ENCODE data around the gene KMT2A.

KMT2A gene

DNA sequence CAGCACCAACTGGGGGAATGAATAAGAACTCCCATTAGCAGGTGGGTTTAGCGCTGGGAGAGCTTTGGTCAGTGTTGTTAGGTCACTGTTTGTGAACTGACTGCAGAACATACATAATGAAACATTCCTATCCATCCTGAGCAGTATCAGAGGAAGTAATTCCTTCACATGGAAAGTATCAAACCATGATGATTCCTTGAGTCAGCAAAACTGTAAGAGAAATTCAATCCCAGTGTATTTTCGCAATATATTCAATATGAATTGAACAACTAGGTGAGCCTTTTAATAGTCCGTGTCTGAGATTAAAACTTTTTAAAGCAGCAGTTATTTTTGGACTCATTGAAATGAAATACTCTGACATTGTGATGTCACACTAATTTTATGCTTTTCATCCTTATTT lies 48.1 kb downstream of the KMT2A start:
- no peak for DNase-seq

DNA sequence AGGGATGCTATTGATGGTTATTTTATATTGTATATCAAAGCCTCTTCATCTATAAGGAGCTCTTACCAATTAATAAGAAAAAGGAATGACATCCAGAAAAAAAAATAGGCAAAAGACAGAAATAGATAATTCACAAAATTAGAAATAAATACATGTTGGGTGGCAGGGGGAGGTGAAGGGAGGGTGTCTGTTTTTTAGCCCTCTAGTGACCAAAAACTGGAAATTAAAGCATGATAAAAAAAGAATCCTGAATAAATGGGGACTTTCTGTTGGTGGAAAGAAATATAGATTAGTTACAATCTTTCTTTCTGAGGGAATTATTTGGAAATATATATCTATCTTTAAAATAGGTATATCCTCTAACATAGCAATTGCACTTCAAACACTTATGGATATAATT lies 49.0 kb downstream of the KMT2A start:
- DNase-seq: no peak

DNA sequence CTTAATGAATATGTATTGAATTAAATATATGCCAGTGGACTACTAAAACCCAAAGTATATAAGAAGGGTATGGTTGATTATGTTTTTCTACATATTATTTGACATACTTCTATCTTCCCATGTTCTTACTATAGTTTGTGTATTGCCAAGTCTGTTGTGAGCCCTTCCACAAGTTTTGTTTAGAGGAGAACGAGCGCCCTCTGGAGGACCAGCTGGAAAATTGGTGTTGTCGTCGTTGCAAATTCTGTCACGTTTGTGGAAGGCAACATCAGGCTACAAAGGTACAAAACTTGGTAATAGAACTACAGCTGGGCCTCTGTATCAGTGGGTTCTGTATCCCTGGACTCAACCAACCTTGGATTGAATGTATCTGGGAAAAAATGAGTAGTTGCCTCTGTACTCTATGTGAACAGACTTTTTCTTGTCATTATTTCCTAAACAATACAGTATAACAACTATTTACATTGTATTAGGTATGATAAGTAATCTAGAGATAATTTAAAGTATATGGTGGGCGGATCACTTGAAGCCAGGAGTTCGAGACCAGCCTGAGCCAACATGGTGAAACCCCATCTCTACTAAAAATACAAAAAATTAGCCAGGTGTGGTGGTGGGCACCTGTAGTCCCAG lies 52.3 kb downstream of the KMT2A start:
- peak in 42 of 56 donors; percentile 2 to 73 (median 26) for DNase-seq

DNA sequence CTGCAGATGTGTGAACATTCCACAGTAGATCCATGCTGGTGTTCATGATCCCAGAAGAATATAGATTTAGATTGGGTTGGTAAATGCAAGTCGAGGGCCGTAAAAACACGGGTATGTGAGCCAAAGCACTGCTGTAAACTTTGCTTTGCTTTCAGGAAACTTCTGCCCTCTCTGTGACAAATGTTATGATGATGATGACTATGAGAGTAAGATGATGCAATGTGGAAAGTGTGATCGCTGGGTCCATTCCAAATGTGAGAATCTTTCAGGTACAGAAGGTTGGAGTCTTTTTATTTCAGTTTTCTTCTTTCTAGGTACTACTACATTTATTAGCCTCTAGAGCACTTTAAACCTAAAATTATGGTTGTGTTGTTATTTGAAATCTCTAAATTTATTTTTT lies 54.7 kb downstream of the KMT2A start:
- DNase-seq: no peak

DNA sequence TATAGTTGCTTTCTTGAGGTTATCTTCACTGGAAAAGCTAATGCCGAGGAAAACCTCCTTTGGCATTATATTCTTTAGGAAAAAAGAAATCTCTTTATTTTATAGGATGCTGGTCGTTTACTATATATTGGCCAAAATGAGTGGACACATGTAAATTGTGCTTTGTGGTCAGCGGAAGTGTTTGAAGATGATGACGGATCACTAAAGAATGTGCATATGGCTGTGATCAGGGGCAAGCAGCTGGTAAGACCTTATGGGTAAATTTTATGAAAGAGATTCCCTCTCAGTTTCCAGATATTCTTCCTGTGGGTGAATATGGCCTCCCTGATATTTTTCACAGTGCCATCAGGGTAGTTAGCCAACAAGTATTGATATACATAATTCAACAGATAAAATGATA lies 61.5 kb downstream of the KMT2A start:
- no peak for DNase-seq

DNA sequence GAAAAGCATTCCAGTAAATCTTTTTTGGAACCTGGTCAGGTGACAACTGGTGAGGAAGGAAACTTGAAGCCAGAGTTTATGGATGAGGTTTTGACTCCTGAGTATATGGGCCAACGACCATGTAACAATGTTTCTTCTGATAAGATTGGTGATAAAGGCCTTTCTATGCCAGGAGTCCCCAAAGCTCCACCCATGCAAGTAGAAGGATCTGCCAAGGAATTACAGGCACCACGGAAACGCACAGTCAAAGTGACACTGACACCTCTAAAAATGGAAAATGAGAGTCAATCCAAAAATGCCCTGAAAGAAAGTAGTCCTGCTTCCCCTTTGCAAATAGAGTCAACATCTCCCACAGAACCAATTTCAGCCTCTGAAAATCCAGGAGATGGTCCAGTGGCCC lies 66.9 kb downstream of the KMT2A start:
- no peak for DNase-seq

DNA sequence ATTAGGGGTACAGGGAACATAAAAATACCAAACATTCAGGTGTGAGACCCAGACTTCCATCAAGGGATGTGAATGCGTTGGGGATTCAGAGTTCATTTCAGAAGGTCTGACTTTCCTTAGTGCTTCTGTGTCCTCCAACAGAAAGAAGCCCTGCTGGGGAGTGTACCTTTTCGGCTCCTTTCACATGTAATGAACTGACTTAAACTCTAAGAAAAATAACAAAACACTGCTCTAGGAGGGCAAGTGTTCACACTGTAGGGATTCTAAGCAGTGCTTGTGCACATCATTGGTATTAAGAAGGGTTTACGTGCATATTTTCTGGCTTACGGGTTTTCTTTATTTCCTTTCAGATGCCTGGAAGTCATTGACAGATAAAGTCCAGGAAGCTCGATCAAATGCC lies 75.3 kb downstream of the KMT2A start:
- no peak for DNase-seq

DNA sequence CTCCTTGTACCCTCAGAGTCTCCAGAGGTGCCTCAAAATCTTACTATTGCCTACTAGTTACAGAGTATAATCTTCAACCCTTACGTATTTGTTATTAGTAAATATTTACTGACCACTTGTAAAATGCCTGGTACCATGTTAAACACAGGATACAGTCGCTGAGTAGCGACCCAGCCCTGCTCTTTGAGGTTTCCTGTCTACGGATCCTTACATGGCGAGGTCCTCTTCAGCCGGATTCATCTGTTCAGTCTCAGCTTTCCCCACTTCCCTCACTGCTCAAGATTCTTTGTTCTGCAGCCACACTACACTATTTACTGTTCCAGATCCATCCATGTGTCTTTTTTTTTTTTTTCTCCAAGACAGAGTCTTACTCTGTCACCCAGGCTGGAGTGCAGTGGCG lies 77.8 kb downstream of the KMT2A start:
- no peak for DNase-seq

DNA sequence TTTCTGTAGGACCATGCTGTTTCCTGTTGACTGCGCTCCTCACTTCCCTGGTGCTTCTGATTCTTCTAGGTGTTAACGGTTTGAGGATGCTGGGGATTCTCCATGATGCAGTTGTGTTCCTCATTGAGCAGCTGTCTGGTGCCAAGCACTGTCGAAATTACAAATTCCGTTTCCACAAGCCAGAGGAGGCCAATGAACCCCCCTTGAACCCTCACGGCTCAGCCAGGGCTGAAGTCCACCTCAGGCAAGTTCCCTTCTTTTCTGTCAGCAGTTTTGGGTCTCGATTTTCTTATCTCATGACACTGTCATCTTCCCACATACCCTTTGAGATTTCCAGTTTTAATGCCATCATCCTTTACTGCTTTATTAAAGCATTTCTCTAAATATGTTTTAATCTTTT lies 83.3 kb downstream of the KMT2A start:
- DNase-seq: no peak

DNA sequence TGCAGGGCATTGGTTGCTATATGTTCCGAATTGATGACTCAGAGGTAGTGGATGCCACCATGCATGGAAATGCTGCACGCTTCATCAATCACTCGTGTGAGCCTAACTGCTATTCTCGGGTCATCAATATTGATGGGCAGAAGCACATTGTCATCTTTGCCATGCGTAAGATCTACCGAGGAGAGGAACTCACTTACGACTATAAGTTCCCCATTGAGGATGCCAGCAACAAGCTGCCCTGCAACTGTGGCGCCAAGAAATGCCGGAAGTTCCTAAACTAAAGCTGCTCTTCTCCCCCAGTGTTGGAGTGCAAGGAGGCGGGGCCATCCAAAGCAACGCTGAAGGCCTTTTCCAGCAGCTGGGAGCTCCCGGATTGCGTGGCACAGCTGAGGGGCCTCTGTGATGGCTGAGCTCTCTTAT lies 85.6 kb downstream of the KMT2A start:
- DNase-seq: no peak

DNA sequence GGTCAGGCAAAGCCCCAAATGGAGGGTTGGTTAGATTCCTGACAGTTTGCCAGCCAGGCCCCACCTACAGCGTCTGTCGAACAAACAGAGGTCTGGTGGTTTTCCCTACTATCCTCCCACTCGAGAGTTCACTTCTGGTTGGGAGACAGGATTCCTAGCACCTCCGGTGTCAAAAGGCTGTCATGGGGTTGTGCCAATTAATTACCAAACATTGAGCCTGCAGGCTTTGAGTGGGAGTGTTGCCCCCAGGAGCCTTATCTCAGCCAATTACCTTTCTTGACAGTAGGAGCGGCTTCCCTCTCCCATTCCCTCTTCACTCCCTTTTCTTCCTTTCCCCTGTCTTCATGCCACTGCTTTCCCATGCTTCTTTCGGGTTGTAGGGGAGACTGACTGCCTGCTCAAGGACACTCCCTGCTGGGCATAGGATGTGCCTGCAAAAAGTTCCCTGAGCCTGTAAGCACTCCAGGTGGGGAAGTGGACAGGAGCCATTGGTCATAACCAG lies 86.3 kb downstream of the KMT2A start:
- DNase-seq: peak in 1 of 56 donors; percentile 5

DNA sequence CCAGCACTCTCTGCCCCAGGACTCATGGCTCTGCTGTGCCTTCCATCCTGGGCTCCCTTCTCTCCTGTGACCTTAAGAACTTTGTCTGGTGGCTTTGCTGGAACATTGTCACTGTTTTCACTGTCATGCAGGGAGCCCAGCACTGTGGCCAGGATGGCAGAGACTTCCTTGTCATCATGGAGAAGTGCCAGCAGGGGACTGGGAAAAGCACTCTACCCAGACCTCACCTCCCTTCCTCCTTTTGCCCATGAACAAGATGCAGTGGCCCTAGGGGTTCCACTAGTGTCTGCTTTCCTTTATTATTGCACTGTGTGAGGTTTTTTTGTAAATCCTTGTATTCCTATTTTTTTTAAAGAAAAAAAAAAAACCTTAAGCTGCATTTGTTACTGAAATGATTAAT lies 88.1 kb downstream of the KMT2A start:
- DNase-seq: no peak

DNA sequence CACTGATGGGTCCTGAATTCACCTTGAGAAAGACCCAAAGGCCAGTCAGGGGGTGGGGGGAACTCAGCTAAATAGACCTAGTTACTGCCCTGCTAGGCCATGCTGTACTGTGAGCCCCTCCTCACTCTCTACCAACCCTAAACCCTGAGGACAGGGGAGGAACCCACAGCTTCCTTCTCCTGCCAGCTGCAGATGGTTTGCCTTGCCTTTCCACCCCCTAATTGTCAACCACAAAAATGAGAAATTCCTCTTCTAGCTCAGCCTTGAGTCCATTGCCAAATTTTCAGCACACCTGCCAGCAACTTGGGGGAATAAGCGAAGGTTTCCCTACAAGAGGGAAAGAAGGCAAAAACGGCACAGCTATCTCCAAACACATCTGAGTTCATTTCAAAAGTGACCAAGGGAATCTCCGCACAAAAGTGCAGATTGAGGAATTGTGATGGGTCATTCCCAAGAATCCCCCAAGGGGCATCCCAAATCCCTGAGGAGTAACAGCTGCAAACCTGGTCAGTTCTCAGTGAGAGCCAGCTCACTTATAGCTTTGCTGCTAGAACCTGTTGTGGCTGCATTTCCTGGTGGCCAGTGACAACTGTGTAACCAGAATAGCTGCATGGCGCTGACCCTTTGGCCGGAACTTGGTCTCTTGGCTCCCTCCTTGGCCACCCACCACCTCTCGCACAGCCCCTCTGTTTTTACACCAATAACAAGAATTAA lies 88.6 kb downstream of the KMT2A start:
- no peak for DNase-seq

DNA sequence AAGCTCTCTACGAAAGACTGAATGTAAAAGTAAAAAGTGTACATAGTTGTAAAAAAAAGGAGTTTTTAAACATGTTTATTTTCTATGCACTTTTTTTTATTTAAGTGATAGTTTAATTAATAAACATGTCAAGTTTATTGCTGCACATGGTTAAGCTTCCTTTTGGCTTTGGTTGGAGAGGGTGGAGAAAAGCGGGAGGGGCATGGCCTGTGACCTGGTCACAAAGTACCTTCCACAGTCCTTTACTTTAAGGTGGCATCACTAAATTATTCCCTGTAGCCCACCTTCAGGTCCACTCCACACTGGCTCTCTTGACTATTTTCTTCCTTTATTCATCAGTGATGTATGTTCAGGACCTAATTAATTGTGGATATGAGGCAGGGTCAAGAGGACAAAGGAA lies 90.4 kb downstream of the KMT2A start:
- no peak for DNase-seq

DNA sequence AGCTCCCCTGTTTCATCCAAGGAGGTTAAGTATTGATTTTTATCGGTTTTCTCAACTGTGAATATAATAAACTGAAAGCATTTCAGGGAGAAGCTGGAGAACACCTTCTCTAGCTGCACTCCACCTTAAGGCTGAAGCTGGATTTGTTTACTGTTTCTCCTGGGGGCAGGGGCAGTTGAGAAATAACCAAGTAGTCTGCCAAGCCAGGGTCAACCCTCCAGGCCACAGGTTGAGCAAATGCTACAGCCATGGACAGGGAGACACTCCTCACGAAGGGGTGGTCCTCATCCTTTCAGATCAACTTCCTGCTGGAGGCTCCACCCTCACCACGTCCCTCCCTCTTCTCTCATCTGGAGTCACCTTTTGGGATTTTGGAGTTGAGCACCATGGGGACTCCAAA lies 90.8 kb downstream of the KMT2A start, which contains the start of gene TTC36:
Gene TTC36, plus strand, starts transcription at position 366 of the 400 bp plus-strand sequence. Its CDS starts 21 bp downstream, at position 387.
- DNase-seq: no peak

DNA sequence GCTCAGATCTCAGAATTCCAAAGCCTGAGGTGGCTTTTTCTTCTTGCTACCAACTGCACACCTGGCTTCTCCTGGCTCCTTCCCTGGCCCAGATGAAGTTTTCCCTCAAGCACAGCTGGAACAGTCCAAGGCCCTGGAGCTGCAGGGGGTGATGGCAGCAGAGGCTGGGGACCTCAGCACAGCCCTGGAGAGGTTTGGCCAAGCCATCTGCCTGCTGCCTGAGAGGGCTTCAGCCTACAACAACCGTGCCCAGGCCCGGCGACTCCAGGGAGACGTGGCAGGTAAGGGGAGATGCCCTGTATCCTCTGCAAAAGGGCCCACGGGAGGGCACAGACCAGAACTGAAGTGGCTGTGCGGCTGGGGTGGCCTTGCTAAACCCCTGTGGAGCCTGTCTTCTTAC lies 92.2 kb downstream of the KMT2A start:
- DNase-seq: no peak

DNA sequence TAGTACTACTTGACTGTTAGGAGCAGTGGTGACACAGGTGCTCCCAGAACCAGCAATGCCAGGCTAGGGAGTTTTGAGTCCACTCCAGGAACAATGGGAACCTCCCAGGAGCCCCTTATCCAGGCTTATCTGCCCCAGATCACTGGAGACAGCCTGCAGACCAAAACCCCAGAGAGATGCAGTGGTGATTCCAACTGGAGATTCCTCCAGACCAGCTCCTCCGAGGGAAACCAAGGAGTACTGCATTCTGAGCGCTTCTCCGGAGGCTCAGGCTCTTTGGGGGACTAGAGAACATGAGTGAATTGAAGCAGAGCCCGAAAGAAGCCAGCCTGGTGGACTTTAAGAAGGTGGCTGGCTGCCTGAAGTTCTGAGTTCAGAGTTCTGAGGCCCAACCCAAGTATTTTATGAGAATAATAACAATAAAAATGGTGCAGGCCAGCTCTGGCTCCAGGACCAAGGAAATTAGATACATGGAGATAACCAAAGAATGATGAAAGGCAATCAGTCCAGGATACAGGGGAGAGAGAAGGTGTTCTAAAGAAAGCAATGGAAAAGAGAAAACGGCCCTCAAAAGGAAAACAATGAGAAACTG lies 93.4 kb downstream of the KMT2A start:
- DNase-seq: no peak

DNA sequence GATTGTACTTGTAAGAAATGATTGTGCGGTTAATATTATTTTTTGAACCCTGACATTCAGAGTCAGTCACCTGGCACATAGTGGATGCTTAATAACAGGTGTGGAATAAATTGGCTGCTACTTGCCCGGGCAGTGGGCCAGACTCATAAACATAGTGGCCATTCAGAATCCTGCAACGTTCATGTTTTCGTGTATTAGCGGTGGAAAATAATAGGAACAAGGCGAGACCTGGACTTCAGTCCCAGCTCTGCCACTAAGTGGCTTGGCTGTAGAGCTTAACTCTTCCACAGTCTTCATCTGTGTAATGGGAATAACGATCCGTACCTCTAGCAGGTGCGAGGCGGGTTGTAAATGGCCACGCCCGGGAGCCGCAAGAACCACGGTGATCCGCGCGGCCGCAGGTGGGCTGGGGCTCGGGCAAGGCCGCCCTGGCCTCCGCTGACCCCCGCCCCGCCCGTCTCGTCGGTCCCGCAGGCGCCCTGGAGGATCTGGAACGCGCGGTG lies 93.9 kb downstream of the KMT2A start:
- no peak for DNase-seq

DNA sequence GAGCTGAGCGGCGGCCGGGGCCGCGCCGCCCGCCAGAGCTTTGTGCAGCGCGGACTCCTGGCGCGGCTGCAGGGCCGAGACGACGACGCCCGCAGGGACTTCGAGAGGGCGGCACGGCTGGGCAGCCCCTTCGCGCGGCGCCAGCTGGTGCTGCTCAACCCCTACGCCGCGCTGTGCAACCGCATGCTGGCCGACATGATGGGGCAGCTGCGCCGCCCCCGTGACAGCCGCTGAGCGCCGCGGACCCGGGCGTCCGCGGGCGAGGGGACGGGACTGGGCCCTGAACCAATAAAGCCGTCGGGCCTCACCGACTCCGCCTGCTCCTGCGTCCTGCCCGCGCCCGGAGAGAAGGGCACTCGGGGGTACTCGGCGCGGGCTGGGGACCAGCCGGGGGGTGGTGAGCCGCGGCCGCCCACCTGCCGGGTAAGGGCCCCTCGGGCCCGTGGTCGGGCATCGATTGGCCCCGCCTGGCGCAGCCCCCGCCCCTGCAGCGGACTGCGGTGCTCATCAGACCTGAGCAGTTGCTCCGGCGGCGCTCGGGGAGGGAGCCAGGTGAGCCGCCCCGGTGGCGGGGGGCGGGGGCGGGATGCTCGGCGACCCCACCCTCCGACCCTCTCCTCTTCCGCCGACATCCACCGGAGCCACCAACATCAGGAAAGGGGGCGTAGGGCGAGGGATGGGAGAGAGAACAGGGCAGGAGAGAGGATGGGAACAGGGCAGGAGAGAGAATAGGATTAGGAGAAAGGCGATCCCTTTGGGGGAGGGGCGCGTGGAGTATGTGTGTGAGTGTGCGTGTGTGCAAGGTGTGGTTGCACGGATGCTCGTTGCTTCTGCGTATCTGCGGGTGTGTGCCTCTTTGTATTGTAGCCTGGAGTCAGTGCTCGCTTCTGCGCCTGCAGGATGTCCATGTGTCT lies 94.6 kb downstream of the KMT2A start, which contains the start of gene TMEM25:
Gene TMEM25, plus strand, starts transcription at position 510 of the 914 bp plus-strand sequence. CDS start 610 bp downstream, outside the sequence.
- DNase-seq: peak in 49 of 56 donors; percentile 25 to 83 (median 63)

DNA sequence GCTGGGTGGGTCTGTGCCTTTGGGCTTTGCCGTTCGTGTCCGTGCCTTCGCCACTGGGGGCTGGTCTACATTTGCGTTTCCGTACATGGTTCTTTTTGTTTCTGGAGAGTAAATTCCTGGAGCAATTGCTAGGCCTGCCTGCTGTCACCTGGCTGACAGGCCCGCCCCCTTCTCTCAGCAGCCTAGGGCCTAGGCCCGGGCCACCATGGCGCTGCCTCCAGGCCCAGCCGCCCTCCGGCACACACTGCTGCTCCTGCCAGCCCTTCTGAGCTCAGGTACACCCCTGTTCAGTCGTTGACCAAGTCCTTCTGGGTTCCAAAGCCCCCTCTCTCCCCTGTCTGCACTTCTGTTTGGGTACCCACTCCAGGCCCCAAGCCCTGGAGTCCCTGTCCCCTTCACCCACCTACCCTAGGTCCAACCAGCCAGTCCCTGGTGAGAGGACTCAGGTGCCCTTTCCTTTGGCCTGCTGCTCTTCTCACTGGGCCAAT lies 95.3 kb downstream of the KMT2A start:
- DNase-seq: peak in 10 of 56 donors; percentile 24 to 67 (median 44)

DNA sequence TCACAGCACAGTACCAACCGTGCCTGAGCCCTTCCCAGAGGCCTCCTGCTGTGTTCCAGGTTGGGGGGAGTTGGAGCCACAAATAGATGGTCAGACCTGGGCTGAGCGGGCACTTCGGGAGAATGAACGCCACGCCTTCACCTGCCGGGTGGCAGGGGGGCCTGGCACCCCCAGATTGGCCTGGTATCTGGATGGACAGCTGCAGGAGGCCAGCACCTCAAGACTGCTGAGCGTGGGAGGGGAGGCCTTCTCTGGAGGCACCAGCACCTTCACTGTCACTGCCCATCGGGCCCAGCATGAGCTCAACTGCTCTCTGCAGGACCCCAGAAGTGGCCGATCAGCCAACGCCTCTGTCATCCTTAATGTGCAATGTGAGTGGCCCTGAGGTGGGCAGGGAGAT lies 95.8 kb downstream of the KMT2A start:
- no peak for DNase-seq

All from amygdala (tissue), 56 donors.